Fibroblast of lung (primary cell): ENCODE data around the gene UBL4A. TPM values are rescaled to one million over a fixed set of nuclear protein-coding genes. Genes with fewer than 3 reads are reported as not detected.

Source experiments
- DNase-seq, 2 donors: peaks; one replicate each; pipeline versions ENCODE4 v3.0.0 to v3.0.0-alpha.2; 2010; ENCODE audit warnings: low read depth in 2 of 2
- H2AFZ ChIP-seq: 2 replicates; pipeline ENCODE4 v1.5.1; 2012; ENCODE audit warnings: low read length, control low read depth, inconsistent platforms
- H3K27ac ChIP-seq: 2 replicates; pipeline ENCODE4 v1.5.1; 2011; ENCODE audit warnings: low read length, control low read depth; ENCODE audit not compliant: insufficient read depth
- H3K27me3 ChIP-seq: 2 replicates; pipeline ENCODE4 v1.5.1; 2011; ENCODE audit warnings: mild to moderate bottlenecking, low read length; ENCODE audit not compliant: control insufficient read depth, insufficient read depth
- H3K36me3 ChIP-seq: 2 replicates; pipeline ENCODE4 v1.5.1; 2011; ENCODE audit warnings: low read length; ENCODE audit not compliant: control insufficient read depth, insufficient read depth
- H3K4me1 ChIP-seq: 2 replicates; pipeline ENCODE4 v1.5.1; 2011; ENCODE audit warnings: low read length; ENCODE audit not compliant: control insufficient read depth, insufficient read depth; ENCODE audit errors: extremely low read depth
- H3K4me2 ChIP-seq: 2 replicates; pipeline ENCODE4 v1.5.1; 2011; ENCODE audit warnings: low read length, control low read depth; ENCODE audit not compliant: insufficient read depth; ENCODE audit errors: extremely low read depth
- H3K4me3 ChIP-seq, 4 experiments: fragments of 200-600 bp in 1 of 4; sonication (generic) in 1 of 4; replicated peaks in 1 of 4; 2 replicates each; pipeline ENCODE4 v1.5.1; 2011 to 2016; ENCODE audit warnings: low read length in 4 of 4, low read depth in 3 of 4, mild to moderate bottlenecking in 3 of 4, control low read depth in 2 of 4, inconsistent platforms in 1 of 4, mixed read lengths in 1 of 4; ENCODE audit not compliant: insufficient read depth in 1 of 4; ENCODE audit errors: control extremely low read depth in 1 of 4
- H3K79me2 ChIP-seq: 2 replicates; pipeline ENCODE4 v1.5.1; 2012; ENCODE audit warnings: mild to moderate bottlenecking, low read length, inconsistent platforms; ENCODE audit not compliant: control insufficient read depth, insufficient read depth
- H3K9ac ChIP-seq: 2 replicates; pipeline ENCODE4 v1.5.1; 2011; ENCODE audit warnings: mild to moderate bottlenecking, low read length, control low read depth; ENCODE audit not compliant: insufficient read depth
- H3K9me3 ChIP-seq: 2 replicates; pipeline ENCODE4 v1.5.1; 2012; ENCODE audit warnings: low read depth, low read length; ENCODE audit not compliant: control insufficient read depth, insufficient read depth
- H4K20me1 ChIP-seq: 2 replicates; pipeline ENCODE4 v1.5.1; 2011; ENCODE audit warnings: low read length; ENCODE audit not compliant: control insufficient read depth, insufficient read depth; ENCODE audit errors: extremely low read depth
- CTCF ChIP-seq, 2 donors: IDR thresholded peaks in 1 of 2; conservative IDR thresholded peaks in 1 of 2; 1 replicate in 1 of 2; 2 replicates in 1 of 2; pipeline ENCODE4 v1.5.1; 2011 to 2012; ENCODE audit warnings: low read length in 2 of 2, control low read depth in 1 of 2, inconsistent platforms in 1 of 2, low read depth in 1 of 2, mild to moderate bottlenecking in 1 of 2
- EZH2 ChIP-seq: IDR thresholded peaks from 2 replicates; pipeline ENCODE4 v1.5.1; 2012; ENCODE audit warnings: low read length, control low read depth, mild to moderate bottlenecking; ENCODE audit errors: missing control alignments
- polyA plus RNA-seq, 2 donors: library from polyadenylated mRNA; depleted of rRNA in 1 of 2; stranded (reverse) in 1 of 2; unstranded in 1 of 2; fragments of >200 nt; gene quantifications; 2 replicates each; pipeline ENCODE4 v1.2.1, GENCODE V29; 2011 to 2012; ENCODE audit warnings: missing spikeins in 1 of 2
- total RNA-seq: library from RNA; depleted of rRNA; stranded (reverse); fragments of >200 nt; gene quantifications from 2 replicates; pipeline ENCODE4 v1.2.1, GENCODE V29; 2014

UBL4A gene
- total and polyA plus RNA-seq, 2 donors (not counting 1 experiment from before 2014, with no cell fraction given), result 17.9 to 42.8 TPM

GRCh38 chrX:154450312-154450711, 36.1 kb downstream of the UBL4A start:
- TF ChIP-seq EZH2, result no peak
- no peak overlapping the region for H3K9ac ChIP-seq
- no peak for DNase-seq

DNA sequence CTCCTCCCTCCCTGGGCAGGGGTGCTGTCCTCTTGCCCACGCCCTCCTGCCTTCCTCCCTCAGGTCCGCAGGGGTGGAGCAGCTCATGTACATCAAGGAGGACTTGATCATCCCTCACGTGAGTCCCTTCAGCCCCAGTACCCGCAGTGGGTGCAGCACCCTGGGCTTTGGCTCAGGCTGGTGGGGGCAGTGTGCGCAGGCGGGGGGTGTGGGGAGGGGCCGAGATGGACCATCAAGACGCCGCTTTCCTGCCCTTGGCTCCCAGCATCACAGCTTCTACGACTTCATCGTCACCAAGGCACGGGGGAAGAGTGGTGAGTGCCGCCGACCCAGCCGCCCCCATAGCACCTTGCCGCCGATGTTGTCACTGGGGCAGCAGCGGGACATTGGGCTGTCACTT, 36.8 kb downstream of the UBL4A start:
- no peak overlapping the region for H3K27ac ChIP-seq
- no peak for TF ChIP-seq CTCF (conservative IDR thresholded peaks at IDR 0.05 in 1 of 2, IDR thresholded peaks at IDR 0.05 in 1 of 2; ENCODE audit: low read depth in 1 of 2, low read length in 2 of 2)
- no peak for TF ChIP-seq EZH2
- no peak overlapping the region for H2AFZ ChIP-seq
- no peaks in the 10 kb centered on the region for H3K9me3 ChIP-seq
- no peak overlapping the region for H3K9ac ChIP-seq
- H4K20me1 ChIP-seq, result no peaks in the 10 kb centered on the region
- H3K4me3 ChIP-seq, result no peak overlapping the region
- H3K79me2 ChIP-seq, result peaks cover 23% of the 10 kb centered on the region
- H3K36me3 ChIP-seq, result peaks cover 8% of the 10 kb centered on the region
- H3K4me2 ChIP-seq, result no peak overlapping the region
- H3K4me1 ChIP-seq, result peaks cover 7% of the 10 kb centered on the region
- no peak for DNase-seq
- H3K27me3 ChIP-seq, result no peaks in the 10 kb centered on the region

More at GRCh38 chrX:154450312-154450711, 36.1 kb downstream of the UBL4A start:
- no peak overlapping the region for H3K27ac ChIP-seq
- H3K4me2 ChIP-seq, result no peak overlapping the region
- peaks cover under 1% of the 10 kb centered on the region for H3K4me1 ChIP-seq
- H3K27me3 ChIP-seq, result no peaks in the 10 kb centered on the region
- H3K9me3 ChIP-seq, result no peaks in the 10 kb centered on the region
- no peak overlapping the region for H3K4me3 ChIP-seq
- H2AFZ ChIP-seq, result no peak overlapping the region
- H4K20me1 ChIP-seq, result no peaks in the 10 kb centered on the region
- H3K36me3 ChIP-seq, result peaks cover 8% of the 10 kb centered on the region
- H3K79me2 ChIP-seq, result peaks cover 16% of the 10 kb centered on the region

GRCh38 chrX:154448484-154448883, 37.9 kb downstream of the UBL4A start:
- H3K4me2 ChIP-seq, result no peak overlapping the region
- peaks cover 7% of the 10 kb centered on the region for H3K4me1 ChIP-seq
- H3K27ac ChIP-seq, result no peak overlapping the region
- H3K36me3 ChIP-seq, result peaks cover 8% of the 10 kb centered on the region
- no peaks in the 10 kb centered on the region for H3K27me3 ChIP-seq
- no peak overlapping the region for H3K9ac ChIP-seq
- H2AFZ ChIP-seq, result no peak overlapping the region
- peaks cover 26% of the 10 kb centered on the region for H3K79me2 ChIP-seq
- H3K9me3 ChIP-seq, result no peaks in the 10 kb centered on the region
- no peak for DNase-seq
- H4K20me1 ChIP-seq, result no peaks in the 10 kb centered on the region
- no peak overlapping the region for H3K4me3 ChIP-seq
- TF ChIP-seq EZH2, result no peak
- TF ChIP-seq CTCF (conservative IDR thresholded peaks at IDR 0.05 in 1 of 2, IDR thresholded peaks at IDR 0.05 in 1 of 2; ENCODE audit: low read depth in 1 of 2, low read length in 2 of 2), result no peak
